Right lung (tissue), 5 donors: Measurements from ENCODE around the gene NSD1. TPM values are rescaled to one million over a fixed set of nuclear protein-coding genes. Genes with fewer than 3 reads are reported as not detected.
"Not testable (repeated sequence)": the region's sequence is repeated elsewhere in the genome, so short reads cannot be mapped to it uniquely, and the experiment has no call there.

ENCODE experiments used
- DNase-seq, 2 donors: peaks; one replicate each; pipeline ENCODE4 v3.0.0-alpha.2; 2013
- polyA plus RNA-seq, 5 donors: library from polyadenylated mRNA; unstranded; fragments of 120-200 nt; gene quantifications; one replicate each; pipeline versions ENCODE4 v1.2.1 to v1.2.3, GENCODE V29; 2013; ENCODE audit warnings: inconsistent platforms in 1 of 5, low replicate concordance in 1 of 5; ENCODE audit not compliant: insufficient read length in 5 of 5, insufficient read depth in 1 of 5

The NSD1 gene
- polyA plus RNA-seq, 5 donors: 37.8 to 54.0 (median 44.0) TPM

DNA sequence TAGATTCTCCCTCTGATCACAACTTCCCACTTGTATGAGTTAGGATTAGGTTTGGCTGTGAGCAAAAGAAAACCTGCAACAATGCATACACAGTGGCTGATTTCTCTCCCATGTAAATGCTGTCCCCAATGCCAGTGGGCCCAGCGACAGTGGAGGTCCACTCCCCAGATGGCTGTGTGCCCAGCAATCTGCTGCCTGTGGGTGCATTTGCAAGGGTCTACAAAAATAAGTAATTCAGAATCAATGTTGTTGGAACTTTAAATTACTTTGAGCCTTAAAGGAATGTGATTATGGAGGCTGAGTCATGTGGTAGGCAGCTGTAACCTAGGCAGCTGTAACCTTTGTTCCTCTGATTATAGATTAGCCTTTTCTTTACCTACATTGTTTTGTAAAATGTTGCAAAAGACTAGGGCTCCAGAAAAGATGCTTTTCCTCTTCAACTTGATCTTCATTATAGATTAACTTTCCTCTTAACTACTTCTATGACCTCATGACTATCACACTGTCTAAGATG lies 192.4 kb downstream of the NSD1 start:
- DNase-seq: no peak

GRCh38 chr5:177327539-177328522 lies 194.3 kb downstream of the NSD1 start:
- DNase-seq: no peak

DNA sequence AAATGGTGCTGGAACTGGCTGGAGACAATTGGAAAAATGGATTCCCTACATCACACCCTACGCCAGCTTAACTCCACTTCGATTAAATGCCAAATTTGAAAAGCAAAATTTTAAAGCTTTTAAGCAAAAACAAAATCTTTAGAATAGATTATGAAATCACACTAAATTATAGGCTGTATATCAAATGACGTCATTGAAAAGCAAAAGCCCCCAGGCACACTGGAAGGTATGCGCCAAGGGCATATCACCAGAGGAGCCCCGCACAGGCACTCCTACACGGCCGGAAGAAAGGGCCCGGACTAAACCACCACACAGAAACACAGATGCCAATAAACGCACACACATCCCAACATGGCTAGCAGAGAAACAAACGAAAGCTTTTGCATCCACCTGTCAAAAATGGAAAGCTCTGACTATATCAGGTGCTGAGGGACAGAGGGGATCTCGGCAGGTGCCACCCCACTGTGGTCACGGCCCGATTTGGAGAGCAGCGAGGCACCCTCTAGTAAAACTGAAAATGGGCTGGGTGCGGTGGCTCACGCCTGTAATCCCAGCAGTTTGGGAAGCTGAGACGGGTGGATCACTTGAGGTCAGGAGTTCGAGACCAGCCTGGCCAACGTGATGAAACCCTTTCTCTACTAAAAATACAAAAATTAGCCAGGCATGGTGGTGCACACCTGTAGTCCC lies 195.1 kb downstream of the NSD1 start:
- DNase-seq: no peak

DNA sequence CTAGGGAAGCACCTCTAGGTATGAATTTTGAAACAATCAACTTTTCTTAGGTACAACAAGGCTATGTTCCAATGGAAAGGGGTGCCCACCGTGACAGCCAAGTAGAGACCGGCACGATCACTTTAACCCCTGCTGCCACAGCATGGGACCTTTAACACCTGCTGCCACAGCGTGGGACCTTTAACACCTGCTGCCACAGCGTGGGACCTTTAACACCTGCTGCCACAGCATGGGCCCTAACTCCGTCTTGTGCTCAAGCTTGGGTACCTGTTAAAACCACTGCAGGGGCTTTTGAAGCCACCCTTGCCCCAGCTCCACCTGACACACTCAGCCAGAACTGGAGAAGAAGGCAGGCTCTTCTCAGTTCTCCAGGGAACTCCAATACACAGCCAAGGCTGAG lies 196.3 kb downstream of the NSD1 start:
- DNase-seq: no peak

- DNase-seq: no peak
These were observed 197.6 kb downstream of the NSD1 start for GRCh38 chr5:177330991-177331842.

DNA sequence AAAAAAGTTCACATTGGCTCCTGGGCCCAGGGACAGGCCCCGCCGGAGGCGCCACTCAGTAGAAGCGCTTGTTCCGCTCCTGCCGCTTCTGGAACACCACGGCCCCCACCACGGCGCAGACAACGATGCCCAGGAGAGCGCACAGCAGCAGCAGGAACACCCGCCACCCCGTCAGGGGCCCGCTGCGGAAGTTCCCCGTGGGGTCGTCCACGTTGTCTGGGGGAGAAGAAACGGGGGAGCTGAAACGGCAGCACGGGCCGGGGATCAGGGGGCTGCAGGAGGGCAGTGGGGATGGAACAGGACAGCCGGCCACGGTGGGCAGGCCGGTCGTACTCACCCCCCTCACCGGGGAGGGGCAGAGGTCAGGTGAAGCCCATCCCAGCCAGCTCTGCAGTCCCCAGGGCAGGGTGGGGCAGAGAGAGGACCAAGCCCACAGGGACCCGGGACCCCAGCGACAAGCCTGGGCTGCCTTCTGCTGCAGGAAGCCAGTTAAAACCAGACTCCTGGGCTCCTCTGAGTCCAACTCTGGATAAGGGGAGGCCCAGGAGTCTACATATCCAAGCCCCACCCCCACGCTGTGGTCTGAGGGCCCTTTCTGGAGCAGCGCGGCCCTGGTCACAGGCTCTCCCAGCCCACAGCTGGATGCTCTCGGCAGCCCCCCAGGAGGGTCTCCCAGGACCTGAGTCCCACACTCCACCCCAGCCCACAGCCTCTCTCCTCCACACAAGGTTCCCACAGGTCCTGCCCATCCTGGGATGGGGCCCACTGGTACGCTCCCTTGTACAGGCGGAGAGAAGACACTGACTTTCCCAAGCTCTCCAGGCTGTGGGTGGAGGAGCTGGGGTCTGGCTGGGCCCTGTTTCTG lies 198.7 kb downstream of the NSD1 start:
- DNase-seq: no peak

DNA sequence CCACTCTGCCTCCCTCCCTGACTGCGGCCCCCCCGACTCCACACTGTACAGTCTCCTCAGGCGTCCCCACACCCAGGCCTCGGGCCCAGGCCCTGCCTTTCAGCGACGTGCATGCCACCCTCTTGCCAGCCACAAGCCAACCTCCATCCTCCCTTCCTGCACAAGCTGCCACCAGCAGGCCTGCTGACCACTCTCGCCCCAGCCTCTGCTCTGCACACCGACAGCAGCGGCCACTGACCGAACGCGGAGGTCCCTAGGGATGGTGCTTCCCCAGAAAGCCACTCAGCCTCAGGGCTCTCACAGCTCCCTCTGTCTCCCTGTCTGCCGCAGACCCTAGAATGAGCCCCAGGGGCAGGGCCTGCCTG lies 199.3 kb downstream of the NSD1 start:
- DNase-seq: no peak

- no peak for DNase-seq
These were observed 200.0 kb downstream of the NSD1 start for GRCh38 chr5:177333420-177334154.

- DNase-seq: no peak
These were observed 200.6 kb downstream of the NSD1 start for GRCh38 chr5:177334155-177334551.

GRCh38 chr5:177334781-177335700 lies 201.5 kb downstream of the NSD1 start:
- DNase-seq: no peak

DNA sequence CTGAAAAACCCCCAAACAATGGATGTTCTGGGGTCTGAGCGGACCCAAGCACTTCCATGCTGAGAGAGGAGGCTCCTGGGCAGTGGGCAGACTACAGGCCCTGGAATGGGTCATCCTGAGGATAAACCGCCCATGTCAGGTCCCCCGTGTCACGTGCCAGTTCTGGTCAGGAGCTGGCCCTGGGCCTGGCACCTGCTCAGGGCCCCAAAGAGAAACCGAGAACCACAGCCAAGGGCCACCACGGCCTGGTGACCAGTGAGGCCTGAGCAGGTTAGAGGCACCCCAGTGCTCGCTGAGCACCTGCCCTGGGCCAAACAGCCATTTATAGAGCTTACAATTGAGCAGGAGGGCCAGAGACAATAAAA lies 202.1 kb downstream of the NSD1 start:
- no peak for DNase-seq

- DNase-seq: no peak
These were observed 202.5 kb downstream of the NSD1 start for GRCh38 chr5:177336112-177336511.

GRCh38 chr5:177336603-177337494 lies 203.3 kb downstream of the NSD1 start:
- no peak for DNase-seq

GRCh38 chr5:177338251-177339106 lies 204.9 kb downstream of the NSD1 start:
- DNase-seq: no peak

- no peak for DNase-seq
These were observed 205.6 kb downstream of the NSD1 start for GRCh38 chr5:177339107-177339638.

- not testable (repeated sequence) for DNase-seq
These were observed 209.4 kb downstream of the NSD1 start for GRCh38 chr5:177343000-177343399.

DNA sequence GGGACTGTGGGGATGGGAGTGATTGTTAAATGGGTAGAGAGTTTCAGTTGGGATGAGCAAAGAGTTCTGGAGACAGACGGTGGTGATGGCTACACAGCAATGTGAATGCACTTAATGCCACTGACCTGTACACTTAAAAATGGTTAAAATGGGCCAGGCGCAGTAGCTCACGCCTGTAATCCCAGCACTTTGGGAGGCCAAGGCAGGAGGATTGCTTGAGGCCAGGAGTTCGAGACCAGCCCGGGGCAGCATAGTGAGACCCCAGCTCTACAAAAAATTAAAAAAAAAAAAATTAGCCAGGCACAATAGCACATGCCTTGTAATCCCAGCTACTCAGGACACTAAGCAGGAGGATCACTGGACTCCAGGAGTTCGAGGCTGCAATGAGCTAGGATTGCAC lies 210.2 kb downstream of the NSD1 start:
- DNase-seq: no peak
